Measurements from ENCODE around the gene KHDRBS2.

Gene KHDRBS2

DNA sequence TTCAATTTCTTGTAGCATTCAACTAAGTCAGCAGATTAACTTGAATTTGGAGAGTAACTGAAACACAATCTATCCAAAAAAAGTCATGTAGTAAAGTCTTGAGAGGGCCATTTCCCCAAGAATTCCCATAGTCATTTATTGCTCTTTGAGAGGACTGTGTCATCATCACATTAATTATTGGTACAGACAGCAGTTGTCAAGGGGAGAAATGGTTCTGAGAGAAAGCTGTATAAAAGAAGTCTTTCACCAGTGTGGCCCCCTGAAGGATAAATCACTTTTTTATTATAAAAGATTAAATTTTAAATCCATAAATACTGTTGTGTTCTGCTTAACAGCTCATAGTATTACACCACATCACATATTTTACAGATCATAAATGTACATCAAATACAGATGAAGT, 111.5 kb downstream of the KHDRBS2 start:
- DNase-seq = no peak

DNA sequence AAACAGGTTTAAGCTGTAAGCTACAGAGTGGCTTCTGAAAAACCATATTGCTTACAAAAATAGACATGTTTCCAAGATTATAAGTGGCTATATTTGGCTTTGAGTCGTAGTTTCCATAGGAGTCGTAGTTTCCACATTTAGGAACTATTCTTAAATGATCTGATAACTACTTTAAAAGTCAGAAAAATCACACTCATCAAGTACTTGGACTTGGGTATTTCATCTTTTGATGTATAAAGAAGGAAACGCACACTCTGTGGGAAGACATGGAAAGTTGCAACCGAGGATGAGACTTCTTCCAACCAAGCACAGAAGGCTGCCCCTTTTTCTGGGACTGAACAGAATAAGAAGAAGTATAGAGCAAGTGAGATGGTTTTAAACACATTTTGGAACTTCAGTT, 118.3 kb downstream of the KHDRBS2 start:
- no peak for DNase-seq

DNA sequence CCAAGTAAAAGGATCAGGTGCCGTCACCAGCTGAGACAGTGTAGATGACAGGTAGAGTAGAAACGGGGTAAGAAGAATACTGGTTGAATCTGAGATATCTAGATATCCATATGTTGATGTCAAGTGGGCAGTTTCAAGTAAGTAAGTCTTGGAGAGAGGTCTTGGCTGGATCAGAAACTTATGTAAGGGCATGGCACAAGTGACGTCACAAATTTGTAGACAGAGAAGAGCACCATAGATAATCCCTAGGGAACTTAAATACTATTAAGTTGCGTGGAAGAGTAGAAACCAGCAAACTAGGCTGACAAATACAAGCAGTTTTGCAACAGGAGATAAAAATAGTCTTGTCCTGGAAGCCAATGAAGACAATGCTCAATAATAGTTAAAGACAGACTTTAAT, 123.2 kb downstream of the KHDRBS2 start:
- DNase-seq = no peak

DNA sequence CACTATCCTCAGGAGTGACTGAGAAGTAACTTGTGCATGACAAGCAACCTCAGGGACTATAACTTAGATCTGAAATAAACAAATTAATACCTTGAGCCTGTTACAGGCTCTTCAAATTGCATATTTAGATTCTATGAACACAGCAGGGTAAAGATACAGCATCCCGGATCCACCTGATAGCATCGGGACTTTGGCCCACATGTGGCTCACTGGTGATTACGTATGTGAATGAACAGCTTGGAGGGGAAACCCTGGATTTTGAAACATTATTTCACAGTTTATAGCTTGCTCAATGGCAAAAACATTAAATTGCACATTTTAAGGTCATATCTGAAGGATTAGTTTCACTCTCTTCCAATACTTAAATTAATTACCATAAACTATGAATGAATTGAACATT, 133.2 kb downstream of the KHDRBS2 start:
- DNase-seq = no peak

DNA sequence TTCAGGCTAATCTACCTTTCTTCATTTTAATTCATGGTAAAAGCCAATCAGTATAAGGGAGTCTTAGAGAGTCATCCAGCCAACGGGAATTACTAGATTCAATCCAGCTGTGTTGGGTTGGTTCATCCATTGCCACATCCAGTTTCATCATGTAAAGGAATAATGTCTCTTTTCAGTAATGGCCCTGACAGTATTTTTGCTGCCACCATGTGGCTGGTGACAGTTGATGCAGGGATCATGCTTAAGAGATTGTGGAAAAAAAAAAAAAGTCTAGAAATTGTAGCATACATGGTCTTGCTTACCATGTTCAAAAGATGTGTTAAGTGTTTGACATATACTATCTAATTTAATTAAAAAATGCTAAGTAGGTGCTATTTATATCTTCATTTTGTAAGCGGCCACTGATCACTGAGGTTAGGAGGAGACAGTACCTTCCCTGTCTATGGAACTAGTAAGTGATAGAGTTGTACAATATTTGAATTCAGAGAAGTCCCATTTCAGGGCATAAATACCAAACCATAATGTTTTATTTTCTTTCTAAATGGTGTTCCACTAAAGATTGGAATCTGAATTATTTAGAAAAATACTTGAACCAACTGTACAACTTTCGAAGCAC, 135.9 kb downstream of the KHDRBS2 start:
- DNase-seq = peak; percentile 2

DNA sequence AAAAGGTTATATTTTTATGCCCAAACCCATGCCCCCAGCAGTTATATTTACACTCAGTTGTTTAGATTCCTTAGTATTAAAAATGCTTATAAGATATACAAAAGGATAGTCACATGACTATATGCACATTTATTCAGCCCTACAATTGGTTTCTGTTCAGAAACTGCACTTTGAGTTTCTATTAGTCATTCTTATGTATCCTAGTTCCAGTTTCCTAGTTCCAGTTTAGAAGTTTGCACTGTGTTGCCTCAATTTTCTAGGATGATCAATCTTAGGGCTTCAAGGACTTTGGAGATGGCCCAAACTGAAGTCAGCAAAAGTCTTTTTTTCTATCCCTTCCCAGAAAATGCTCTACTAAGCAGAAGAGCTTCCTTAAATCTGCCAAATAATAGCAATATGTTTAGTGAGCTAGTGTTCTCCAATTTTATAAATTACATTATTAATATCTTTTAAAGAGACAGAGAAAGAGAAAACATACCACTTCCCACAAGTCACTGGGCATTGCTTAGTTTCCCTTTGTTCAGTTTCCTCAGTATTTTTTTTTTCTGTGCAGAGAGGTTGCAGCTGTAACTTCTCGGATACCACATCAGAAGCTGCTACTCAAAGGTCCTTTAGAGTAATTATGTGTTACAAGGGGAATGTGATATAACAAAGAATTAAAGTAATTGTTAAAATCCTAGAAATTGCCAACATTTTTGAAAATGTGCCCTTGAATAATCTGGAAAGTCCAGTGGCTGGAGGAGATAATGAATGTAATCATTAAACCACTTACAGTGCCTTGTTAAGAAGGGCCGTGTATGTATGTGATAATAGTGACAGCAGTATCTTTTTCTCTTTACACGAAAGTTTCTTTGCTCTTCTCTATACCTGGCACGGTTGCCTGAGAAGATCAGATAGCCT, 138.8 kb downstream of the KHDRBS2 start:
- no peak for DNase-seq

DNA sequence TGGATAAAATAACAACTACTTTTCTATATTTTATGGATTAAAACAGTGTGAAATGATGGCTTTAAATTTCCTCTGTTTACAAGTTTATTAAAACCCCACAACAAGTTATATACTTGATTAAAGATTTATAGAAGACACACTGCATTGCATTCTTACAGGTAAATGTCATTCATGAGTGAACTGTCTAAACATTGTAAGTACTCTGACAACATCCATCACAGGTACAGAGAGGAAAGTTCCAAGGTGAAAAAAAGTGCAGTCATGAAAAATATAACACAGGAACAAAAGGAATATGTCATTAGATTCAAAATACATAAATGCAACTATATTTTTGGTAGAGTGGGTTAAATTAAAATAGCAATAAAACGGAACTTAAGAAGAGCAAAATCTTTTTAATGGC, 156.9 kb downstream of the KHDRBS2 start:
- DNase-seq = no peak

DNA sequence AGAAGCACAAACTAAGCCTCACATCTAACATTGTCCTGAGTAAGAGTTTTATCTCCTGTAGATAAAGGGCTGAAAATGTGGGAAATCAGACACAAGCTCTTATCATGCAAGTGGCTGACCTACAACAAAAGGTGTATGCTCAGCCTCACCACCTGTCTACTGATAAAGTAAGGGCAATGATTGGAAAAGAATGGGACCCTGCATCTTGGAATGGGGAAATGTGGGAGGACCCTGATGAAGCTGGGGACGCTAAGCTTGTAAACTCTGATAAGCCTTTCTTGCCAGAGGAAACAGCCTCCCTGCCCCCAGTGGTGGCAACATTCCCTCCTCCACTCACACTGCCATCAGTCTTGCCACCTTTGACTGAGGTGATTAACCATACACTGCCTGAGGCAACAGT, 166.6 kb downstream of the KHDRBS2 start:
- DNase-seq = no peak

DNA sequence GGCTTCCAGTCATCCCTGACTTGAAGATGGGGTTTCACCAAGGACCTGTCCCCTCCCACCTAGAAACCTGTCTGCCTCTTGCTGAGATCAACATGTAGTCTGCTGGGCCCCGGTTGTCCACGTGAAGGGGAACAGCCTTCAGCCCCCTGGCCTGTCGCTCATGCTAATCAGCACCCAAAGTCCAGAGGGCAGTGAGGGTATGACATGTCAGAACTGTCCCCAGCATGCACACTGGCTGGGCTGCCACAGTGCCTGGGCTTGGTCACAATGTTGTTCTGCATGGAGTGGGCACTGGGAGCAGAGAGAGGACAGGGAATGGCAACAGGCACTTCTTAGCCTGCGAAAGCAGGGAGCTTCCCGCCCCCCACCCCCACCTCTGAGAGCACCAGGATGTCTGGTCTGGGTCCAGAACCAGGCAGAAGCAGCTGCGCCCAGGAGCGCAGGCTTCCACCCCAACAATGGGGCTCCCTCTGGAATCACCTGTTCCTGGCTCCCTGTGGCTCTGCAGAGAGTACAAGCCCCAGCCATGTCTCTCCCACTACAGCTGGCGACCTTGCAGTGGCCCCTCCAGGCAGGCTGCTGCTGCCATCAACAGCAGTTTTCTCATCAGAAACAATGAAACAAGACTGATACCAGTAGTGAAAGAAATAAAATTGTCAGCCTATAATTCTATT, 182.7 kb downstream of the KHDRBS2 start:
- no peak for DNase-seq

DNA sequence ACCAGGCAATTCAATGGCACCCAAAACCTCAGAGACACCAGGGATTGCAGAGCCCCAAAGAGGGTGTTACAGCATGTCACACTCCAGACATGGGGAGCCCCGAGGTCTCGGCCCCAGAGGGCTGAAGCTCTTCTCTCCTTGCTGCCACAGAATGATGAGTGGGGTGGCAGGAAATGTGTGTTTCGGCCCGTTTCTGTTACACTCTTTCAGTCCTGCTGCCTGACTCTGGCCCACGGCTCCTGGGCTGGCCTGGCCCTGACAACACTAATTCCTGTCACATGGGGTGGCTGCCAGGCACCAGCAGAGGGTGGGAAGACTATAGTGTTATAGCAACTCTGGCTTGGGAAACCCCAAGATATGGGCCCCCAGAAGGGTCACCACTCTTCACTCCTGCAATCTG, 183.6 kb downstream of the KHDRBS2 start:
- DNase-seq = no peak

DNA sequence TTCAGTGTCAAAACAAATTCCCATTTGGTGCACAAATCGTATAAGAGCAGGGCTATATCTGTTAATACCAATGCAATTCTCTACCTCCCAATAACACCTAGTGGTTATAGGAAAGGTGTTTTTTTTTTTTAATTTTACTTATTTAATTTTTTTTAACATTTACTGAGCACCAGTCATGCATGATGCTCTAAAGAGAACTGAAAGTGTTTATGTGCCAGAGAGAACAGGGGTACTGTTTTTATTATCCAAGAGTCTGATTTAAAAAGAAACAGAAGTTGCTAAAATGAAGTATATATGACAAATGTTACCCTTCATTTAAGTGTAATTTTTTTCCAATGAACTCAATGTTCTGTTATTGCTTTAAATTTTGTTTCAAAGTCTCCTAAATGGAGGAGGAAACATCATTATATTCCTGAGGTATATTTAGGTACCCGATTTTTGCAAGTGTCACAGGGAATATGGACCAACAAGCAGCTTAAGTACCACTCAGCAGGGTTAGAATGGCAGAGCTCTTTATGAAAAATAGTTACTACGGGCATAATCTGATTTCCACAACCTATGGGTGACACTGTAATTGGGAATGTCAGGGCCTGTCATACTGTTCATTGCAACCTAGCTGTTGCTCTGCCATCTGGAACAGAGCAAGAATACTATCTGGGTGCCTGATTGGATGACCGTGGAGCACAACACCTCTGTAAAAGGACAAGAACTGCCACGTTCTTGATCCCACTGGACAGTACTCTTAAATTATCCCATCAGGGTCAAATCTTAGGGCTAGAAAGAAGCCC, 195.4 kb downstream of the KHDRBS2 start:
- DNase-seq = no peak

DNA sequence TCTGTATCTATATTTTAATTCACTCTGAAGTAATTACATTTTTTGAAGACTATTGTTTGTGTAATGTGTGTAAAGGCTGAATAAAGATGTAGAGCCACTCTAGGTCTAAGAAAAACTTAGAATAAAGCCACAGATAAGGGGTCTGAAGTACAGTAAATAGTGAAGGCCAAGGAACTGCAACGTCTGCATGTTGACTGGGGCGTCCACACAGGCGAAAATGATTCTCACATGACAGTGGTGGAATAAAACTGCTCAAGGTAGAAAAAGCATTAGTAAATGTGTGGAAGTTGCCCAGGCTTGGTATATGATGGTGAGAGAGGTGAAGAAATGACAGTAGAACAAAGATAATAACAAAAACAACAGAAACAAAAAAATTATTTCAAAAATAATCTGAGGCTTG, 196.2 kb downstream of the KHDRBS2 start:
- no peak for DNase-seq

DNA sequence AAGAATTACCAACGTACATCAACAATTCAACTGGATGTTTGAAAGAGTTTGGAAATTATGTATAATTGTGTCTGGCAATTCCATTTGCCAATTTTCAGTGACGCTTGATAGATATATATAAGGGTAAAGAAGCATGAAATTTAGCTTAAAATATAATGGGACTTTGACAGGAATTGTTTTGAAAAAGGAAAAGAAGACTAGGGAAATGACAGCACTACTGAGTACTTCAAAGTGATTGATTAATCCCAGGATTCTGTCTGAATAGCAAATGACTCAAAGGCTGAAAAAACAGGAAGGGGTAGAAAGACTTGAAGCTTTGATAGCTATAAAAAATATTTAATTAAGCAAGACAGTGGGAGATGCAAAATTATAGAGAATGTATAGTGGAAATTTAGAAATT, 200.0 kb downstream of the KHDRBS2 start:
- no peak for DNase-seq

DNA sequence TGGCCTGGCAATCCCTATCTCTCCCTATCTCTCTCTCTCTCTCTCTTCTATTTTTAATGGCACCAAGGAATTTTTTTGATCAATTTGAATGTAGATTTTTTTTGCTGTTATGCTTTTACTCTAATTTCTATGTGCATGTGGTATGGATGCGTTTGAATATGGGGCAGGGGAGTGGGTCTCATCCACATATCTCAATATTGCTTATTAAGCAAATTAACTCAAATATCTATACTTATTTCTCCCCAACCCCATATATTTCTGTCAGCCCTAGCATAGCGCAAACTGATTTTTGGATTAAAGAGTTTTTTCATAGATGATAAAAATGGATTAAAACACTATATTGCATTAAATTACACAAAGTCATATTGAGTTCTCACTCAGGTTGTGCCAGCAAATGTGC, 210.2 kb downstream of the KHDRBS2 start:
- no peak for DNase-seq

DNA sequence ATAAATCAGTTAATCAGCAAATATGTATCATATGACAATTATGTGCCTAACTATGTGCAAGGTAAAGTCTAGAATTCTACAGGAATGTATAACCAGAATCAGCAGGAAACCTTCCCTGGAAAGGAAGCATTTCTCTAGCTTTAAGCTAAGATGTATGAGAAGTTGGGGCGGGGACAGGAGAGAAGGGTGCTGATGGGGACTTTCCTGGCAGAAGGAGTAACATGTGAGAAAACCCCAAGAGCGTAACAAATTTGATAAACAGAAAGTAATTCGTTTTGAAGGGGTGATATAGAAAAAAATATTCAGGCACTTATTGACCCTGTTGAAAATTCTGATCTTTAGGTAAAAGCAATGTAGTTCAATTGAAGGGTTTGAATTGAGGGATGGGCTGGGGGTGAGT, 226.1 kb downstream of the KHDRBS2 start:
- no peak for DNase-seq

DNA sequence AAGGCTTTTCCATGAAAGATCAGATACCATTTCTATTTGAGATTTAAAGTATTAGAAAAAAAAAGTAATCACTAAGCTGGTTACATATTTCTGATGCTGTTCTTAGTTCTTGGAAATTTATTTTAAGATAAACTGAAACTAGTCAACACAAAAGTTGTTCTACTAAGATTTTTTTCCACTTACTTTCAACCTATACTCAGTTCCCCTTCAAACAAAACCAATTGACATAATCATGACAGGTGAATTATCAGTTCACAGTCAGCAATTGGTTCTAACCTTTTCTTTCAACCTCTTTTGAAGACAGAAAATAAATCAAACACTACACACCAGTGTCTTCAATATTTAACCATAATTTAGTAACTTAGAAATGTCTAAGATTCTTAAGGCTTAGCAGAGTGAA, 228.7 kb downstream of the KHDRBS2 start:
- DNase-seq = no peak

DNA sequence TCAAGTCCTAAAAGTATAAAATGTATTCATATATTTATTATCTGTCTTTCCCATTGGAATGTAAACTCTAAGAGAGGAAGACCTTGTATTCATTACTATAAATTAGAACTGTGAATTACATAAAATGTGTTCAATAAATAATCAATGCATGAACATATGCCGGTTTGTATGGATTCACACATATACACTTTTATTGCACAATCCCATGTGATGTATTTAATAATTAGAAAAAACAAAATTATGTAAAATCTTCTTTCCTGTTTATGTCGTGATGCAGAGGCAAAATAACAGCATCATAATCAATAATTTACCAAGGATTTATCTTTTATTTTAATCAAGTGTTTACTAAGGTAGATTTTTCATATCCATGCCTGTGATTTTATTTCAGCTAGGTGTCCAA, 240.5 kb downstream of the KHDRBS2 start:
- DNase-seq = no peak

DNA sequence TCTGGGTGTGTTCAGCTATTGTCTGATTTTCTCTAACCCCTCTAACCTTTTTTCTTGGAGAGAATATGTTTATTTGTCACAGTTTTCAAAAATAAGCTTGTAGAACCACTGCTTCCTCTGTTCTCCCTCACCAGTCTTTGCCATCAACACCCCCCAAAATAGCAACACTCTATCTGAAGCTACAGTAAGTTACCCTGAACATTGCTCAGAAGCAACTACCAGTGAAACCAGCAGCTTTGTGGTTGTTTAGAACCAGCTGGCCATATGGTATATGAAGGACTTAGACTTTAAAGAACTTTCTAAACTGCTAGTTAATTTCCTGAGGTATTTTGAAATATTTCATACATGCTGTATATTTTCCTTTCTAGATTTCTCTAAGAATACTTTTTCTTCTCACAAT, 242.9 kb downstream of the KHDRBS2 start:
- DNase-seq = no peak

DNA sequence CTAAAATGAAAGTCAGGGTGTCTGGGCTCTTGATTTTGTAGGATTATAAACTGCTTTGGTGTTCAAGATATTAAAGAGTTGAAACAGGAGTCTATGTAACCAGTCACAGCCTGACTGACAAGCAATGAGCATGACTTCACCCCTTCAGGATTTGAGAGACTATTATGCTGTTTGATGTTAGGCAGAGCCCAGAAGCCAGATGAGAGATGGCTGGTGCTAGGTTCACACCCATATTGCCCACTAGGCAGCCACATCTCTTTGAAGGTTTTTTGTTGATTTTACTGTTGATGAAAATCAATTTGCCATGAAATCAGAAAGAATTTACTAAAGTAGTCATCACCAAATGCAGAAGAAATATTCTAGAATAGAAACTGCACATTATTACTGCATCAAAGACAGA, 243.6 kb downstream of the KHDRBS2 start:
- DNase-seq = no peak

DNA sequence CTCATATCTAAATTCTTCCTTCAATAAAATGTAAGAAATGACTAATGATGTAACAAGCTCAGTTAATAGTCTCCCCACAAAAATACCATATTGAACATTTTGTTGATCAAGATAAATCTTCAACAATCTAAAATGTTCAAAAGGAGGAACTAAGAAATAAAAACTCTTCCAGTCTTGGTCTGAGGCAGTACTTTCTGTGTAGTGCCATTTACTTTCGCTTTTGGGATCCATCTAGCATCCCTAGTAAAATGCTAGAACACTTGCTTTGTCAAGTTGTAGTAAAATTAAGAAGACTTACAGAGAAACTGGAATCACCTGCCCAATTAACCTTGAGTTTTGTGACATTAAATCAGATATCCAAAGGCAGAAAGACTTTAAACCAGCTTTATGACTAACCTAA, 246.4 kb downstream of the KHDRBS2 start:
- no peak for DNase-seq

DNA sequence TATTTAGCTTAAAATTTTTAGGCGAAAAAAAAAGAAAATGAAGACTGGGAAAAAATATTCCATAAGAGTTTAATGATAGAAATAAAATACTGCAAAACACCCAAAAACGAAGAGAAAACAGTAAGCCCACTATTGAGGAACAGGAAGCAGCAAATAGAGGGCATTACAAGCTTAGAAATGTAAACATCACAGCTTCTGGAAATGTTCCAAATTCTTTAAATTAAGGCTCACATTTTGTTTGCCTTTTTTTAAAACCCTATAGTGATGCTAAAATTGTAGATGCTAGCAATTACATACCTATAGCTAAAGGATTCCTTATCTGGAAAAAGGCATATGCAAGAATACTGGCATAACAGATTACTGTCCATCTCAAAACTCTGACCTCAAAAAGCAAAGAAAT, 248.6 kb downstream of the KHDRBS2 start:
- DNase-seq = no peak

DNA sequence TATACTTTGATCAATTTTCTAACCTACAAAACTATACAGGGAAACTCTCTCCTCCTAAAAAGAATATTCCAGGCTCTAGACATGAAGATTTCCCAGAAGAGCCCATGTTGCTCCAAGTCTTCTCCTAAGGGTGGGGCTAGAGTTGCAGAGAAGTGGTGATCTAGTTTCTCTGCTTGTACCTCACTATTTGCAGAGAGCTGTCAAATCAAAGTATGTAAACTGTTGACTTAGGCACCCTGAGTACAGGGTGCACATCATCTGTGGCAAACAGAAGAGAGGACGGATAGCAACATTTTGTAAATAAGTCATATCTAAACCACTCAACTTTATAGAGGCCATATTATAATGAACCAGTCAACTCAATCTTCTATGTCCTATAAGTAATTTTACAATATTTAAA, 250.1 kb downstream of the KHDRBS2 start:
- DNase-seq = no peak

DNA sequence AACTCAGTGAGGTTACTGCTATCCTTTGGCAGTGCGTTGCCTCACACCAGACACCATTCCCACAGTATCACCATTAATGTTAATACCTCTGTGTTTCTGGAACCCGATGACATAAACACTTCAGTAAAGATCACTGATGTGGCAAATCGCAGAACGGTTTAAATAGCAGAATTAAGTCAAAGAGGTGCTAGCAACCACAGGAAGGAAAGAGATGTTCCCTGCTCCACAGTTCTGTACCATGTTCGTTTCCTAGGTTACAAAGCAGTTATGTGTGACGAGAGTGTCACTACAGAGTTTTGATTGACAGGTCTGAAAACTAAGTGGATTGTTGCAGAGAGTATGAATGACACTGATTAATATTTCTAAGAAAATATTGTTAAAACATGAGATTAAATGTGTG, 272.3 kb downstream of the KHDRBS2 start:
- DNase-seq = no peak
